SK-N-SH (cell line): ENCODE data around the gene MC3R. TPM values are rescaled to one million over a fixed set of nuclear protein-coding genes. Genes with fewer than 3 reads are reported as not detected.

Experiments used
- CTCF ChIA-PET: fragments of 300-600, 350-600 bp; formaldehyde crosslinking; extraction: SDS; loops from one replicate; lab custom pipeline; 2021; lab: Yijun Ruan, JAX
- POLR2A ChIA-PET: fragments of 350-600 bp; sonication (Branson Sonifier 250); formaldehyde crosslinking; extraction: SDS; loops from one replicate; lab custom pipeline; 2020; ENCODE audit warnings: antibody characterized with exemption, inconsistent platforms; lab: Yijun Ruan, JAX
- DNase-seq: peaks from one replicate; pipeline ENCODE4 v3.0.0; 2012
- H2AFZ ChIP-seq: fragments of 200-600 bp; sonication (generic); 2 replicates; pipeline ENCODE4 v1.8.1; 2016; ENCODE audit warnings: antibody characterized with exemption, mild to moderate bottlenecking, low read depth
- H3F3A ChIP-seq: fragments of 200-600 bp; sonication (generic); replicated peaks from 2 replicates; pipeline ENCODE3; 2016; ENCODE audit warnings: antibody characterized with exemption, mild to moderate bottlenecking; ENCODE audit not compliant: insufficient read depth
- H3K27ac ChIP-seq, 2 experiments: fragments of 200-500 bp in 1 of 2; fragments of 200-600 bp in 1 of 2; sonication (Bioruptor generic) in 1 of 2; sonication (generic), shearing (Covaris generic) in 1 of 2; 2 replicates each; pipeline versions ENCODE4 v1.5.1 to v1.6.1; 2014 to 2016; ENCODE audit warnings: low read depth in 2 of 2, inconsistent platforms in 1 of 2, low read length in 1 of 2, mild to moderate bottlenecking in 1 of 2, mixed read lengths in 1 of 2
- H3K27me3 ChIP-seq: fragments of 200-600 bp; sonication (generic), shearing (Covaris generic); 2 replicates; pipeline ENCODE4 v1.6.1; 2016; ENCODE audit warnings: mixed run types; ENCODE audit not compliant: insufficient read depth
- H3K36me3 ChIP-seq, 2 experiments: fragments of 200-500 bp in 1 of 2; fragments of 200-600 bp in 1 of 2; sonication (Bioruptor generic) in 1 of 2; sonication (generic) in 1 of 2; replicated peaks in 1 of 2; 2 replicates each; pipeline versions ENCODE3 to v1.5.1; 2014 to 2016; ENCODE audit warnings: low read length in 1 of 2, mild to moderate bottlenecking in 1 of 2; ENCODE audit not compliant: insufficient read depth in 2 of 2, control insufficient read depth in 1 of 2
- H3K4me1 ChIP-seq, 2 experiments: fragments of 200-500 bp in 1 of 2; fragments of 200-600 bp in 1 of 2; sonication (Bioruptor generic) in 1 of 2; sonication (generic), shearing (Covaris generic) in 1 of 2; 2 replicates each; pipeline versions ENCODE4 v1.5.1 to v1.6.1; 2014 to 2016; ENCODE audit warnings: low read depth in 1 of 2, low read length in 1 of 2, mixed run types in 1 of 2; ENCODE audit not compliant: insufficient read depth in 2 of 2, control insufficient read depth in 1 of 2
- H3K4me2 ChIP-seq: fragments of 200-600 bp; sonication (generic), shearing (Covaris generic); 2 replicates; pipeline ENCODE4 v1.6.1; 2017; ENCODE audit warnings: mixed run types
- H3K4me3 ChIP-seq, 2 experiments: fragments of 200-500 bp in 1 of 2; fragments of 200-600 bp in 1 of 2; sonication (Bioruptor generic) in 1 of 2; sonication (generic), shearing (Covaris generic) in 1 of 2; 2 replicates each; pipeline versions ENCODE4 v1.5.1 to v1.8.1; 2014 to 2016; ENCODE audit warnings: low read depth in 2 of 2, inconsistent platforms in 1 of 2, low read length in 1 of 2, mild to moderate bottlenecking in 1 of 2, mixed read lengths in 1 of 2, moderate library complexity in 1 of 2
- H3K79me2 ChIP-seq: fragments of 200-600 bp; sonication (generic); 2 replicates; pipeline ENCODE4 v1.8.1; 2017; ENCODE audit warnings: mild to moderate bottlenecking; ENCODE audit not compliant: insufficient read depth
- H3K9ac ChIP-seq: fragments of 200-600 bp; sonication (generic); 2 replicates; pipeline ENCODE4 v1.6.1; 2017; ENCODE audit warnings: mixed run types
- H3K9me2 ChIP-seq: fragments of 200-600 bp; sonication (generic); 2 replicates; pipeline ENCODE4 v1.6.1; 2017; ENCODE audit warnings: mixed run types
- H3K9me3 ChIP-seq: fragments of 200-600 bp; sonication (generic); 2 replicates; pipeline ENCODE4 v1.6.1; 2017; ENCODE audit warnings: mixed run types, mild to moderate bottlenecking, moderate library complexity
- H4K20me1 ChIP-seq: fragments of 200-600 bp; sonication (generic); 2 replicates; pipeline ENCODE4 v1.6.1; 2017; ENCODE audit warnings: mild to moderate bottlenecking, mixed run types; ENCODE audit not compliant: insufficient read depth
- EZH2phosphoT487 ChIP-seq: fragments of 200-600 bp; sonication (generic); IDR thresholded peaks from 2 replicates; pipeline ENCODE4 v1.6.1; 2017; ENCODE audit warnings: low read depth, mixed run types, mild to moderate bottlenecking, antibody characterized with exemption, moderate library complexity, borderline replicate concordance
- FOSL2 ChIP-seq: IDR thresholded peaks from 2 replicates; pipeline ENCODE4 v1.4.0; 2012; ENCODE audit warnings: low read depth, mild to moderate bottlenecking, moderate library complexity, borderline replicate concordance
- FOXJ3 ChIP-seq: sonication (generic); formaldehyde crosslinking; IDR thresholded peaks from 2 replicates; pipeline ENCODE4 v1.5.1; 2020; ENCODE audit warnings: mild to moderate bottlenecking, missing genetic modification reagents
- GABPA ChIP-seq: IDR thresholded peaks from 2 replicates; pipeline ENCODE4 v1.4.0; 2012; ENCODE audit warnings: low read depth, mild to moderate bottlenecking
- GATA2 ChIP-seq: sonication (generic); formaldehyde crosslinking; IDR thresholded peaks from 2 replicates; pipeline ENCODE4 v1.5.0; 2020; ENCODE audit warnings: mild to moderate bottlenecking, missing genetic modification reagents
- IRF3 ChIP-seq: fragments of 150-350 bp; IDR thresholded peaks from 2 replicates; pipeline ENCODE4 v1.6.1; 2016; ENCODE audit warnings: mild to moderate bottlenecking, low read depth, low read length
- JUND ChIP-seq: IDR thresholded peaks from 2 replicates; pipeline ENCODE4 v1.4.0; 2012
- MAX ChIP-seq: IDR thresholded peaks from 2 replicates; pipeline ENCODE4 v1.4.0; 2012; ENCODE audit warnings: low read depth
- MEF2A ChIP-seq: IDR thresholded peaks from 2 replicates; pipeline ENCODE4 v1.4.0; 2012; ENCODE audit warnings: low read depth, borderline replicate concordance
- MXI1 ChIP-seq: IDR thresholded peaks from 2 replicates; pipeline ENCODE4 v1.6.1; 2012; ENCODE audit warnings: mild to moderate bottlenecking, low read depth, low read length, improper control_type of control experiment
- NFIC ChIP-seq: IDR thresholded peaks from 2 replicates; pipeline ENCODE4 v1.4.0; 2012; ENCODE audit warnings: borderline replicate concordance
- NRF1 ChIP-seq: IDR thresholded peaks from 2 replicates; pipeline ENCODE4 v1.6.1; 2012; ENCODE audit warnings: low read depth, mild to moderate bottlenecking, low read length
- RXRA ChIP-seq: IDR thresholded peaks from 2 replicates; pipeline ENCODE4 v1.4.0; 2012; ENCODE audit warnings: low read depth, mild to moderate bottlenecking, borderline replicate concordance
- TEAD4 ChIP-seq: IDR thresholded peaks from 2 replicates; pipeline ENCODE4 v1.4.0; 2012; ENCODE audit warnings: mild to moderate bottlenecking, borderline replicate concordance; ENCODE audit not compliant: insufficient read depth
- YY1 ChIP-seq: IDR thresholded peaks from 2 replicates; pipeline ENCODE4 v1.4.0; 2012; ENCODE audit warnings: low read depth, mild to moderate bottlenecking
- ZBTB33 ChIP-seq: IDR thresholded peaks from 2 replicates; pipeline ENCODE4 v1.4.0; 2012; ENCODE audit warnings: low read depth, borderline replicate concordance
- WGBS: methylation state at CpG from one replicate; pipeline ENCODE4 v1.1.6; 2017; ENCODE audit warnings: low lambda C conversion rate; 5-methylcytosine and 5-hydroxymethylcytosine counted together
- polyA plus RNA-seq, 3 experiments: library from polyadenylated mRNA; depleted of rRNA; stranded (reverse); fragments of >200 nt; gene quantifications; 2 replicates each; pipeline ENCODE4 v1.2.3, GENCODE V29; 2012

MC3R gene
- polyA plus RNA-seq, 1 of the 3 experiments (the other 2 are of a cell fraction), result not detected

GRCh38 chr20:56271974-56272373 is 23.4 kb downstream of the MC3R start:
- no peaks in the 10 kb centered on the region for H4K20me1 ChIP-seq
- no peaks in the 10 kb centered on the region for H3K4me1 ChIP-seq
- H3K36me3 ChIP-seq, result no peaks in the 10 kb centered on the region
- no peak overlapping the region for H3K4me2 ChIP-seq
- no peaks in the 10 kb centered on the region for H3K79me2 ChIP-seq
- H2AFZ ChIP-seq, result no peak overlapping the region
- no peaks in the 10 kb centered on the region for H3F3A ChIP-seq
- no peak overlapping the region for H3K9ac ChIP-seq
- no peak overlapping the region for H3K27ac ChIP-seq
- no peaks in the 10 kb centered on the region for H3K9me2 ChIP-seq
- no peaks in the 10 kb centered on the region for H3K27me3 ChIP-seq
- H3K4me3 ChIP-seq, result no peak overlapping the region
- DNase-seq, result no peak
- POLR2A ChIA-PET, result no interaction called here
- CTCF ChIA-PET, result interaction anchor here (1.6 kb wide), 1 partner anchor 23 kb away, joined by 4 read pairs; the partner anchor contains the start of gene MC3R
- TF ChIP-seq FOXJ3 (CRISPR knock-in tag) (no peak), GATA2 (CRISPR knock-in tag) (no peak), MEF2A (no peak), JUND (no peak), FOSL2 (no peak), IRF3 (no peak), TEAD4 (no peak), MXI1 (no peak)
- WGBS, result no CpG with 5 or more reads among the region's 4 CpGs
- no peaks in the 10 kb centered on the region for H3K9me3 ChIP-seq

GRCh38 chr20:56273491-56273890 is 25.0 kb downstream of the MC3R start:
- Histone ChIP-seq H3K9me2 (no peaks in the 10 kb centered on the region), H3K9me3 (no peaks in the 10 kb centered on the region), H3K27me3 (no peaks in the 10 kb centered on the region), H3F3A (no peaks in the 10 kb centered on the region), H3K4me3 (no peak overlapping the region), H2AFZ (no peak overlapping the region), H4K20me1 (no peaks in the 10 kb centered on the region), H3K79me2 (no peaks in the 10 kb centered on the region), H3K9ac (no peak overlapping the region), H3K4me1 (no peaks in the 10 kb centered on the region), H3K36me3 (no peaks in the 10 kb centered on the region), H3K4me2 (no peak overlapping the region), H3K27ac (no peak overlapping the region)
- DNase-seq, result no peak
- WGBS, result 18% methylated on average over 2 of the region's 2 CpGs
- CTCF ChIA-PET, result interaction anchor here (1.3 to 1.5 kb wide), 2 partner anchors 25 to 70 kb away, joined by 5 read pairs; partner anchors contain the start of gene MC3R
- TF ChIP-seq NRF1 (no peak), RXRA (no peak), ZBTB33 (no peak), TEAD4 (no peak), YY1 (no peak), IRF3 (no peak), GATA2 (CRISPR knock-in tag) (no peak), NFIC (no peak), EZH2phosphoT487 (no peak), MAX (no peak), GABPA (no peak)
- POLR2A ChIA-PET, result no interaction called here
